Stromal cell of bone marrow (primary cell): ENCODE measurements around the gene TAOK1.
"Not testable (repeated sequence)": the region's sequence is repeated elsewhere in the genome, so short reads cannot be mapped to it uniquely, and the experiment has no call there.

Experiments used
- DNase-seq: peaks from one replicate; pipeline ENCODE4 v3.0.0-alpha.2; 2012; ENCODE audit warnings: low read depth

Gene TAOK1

DNA sequence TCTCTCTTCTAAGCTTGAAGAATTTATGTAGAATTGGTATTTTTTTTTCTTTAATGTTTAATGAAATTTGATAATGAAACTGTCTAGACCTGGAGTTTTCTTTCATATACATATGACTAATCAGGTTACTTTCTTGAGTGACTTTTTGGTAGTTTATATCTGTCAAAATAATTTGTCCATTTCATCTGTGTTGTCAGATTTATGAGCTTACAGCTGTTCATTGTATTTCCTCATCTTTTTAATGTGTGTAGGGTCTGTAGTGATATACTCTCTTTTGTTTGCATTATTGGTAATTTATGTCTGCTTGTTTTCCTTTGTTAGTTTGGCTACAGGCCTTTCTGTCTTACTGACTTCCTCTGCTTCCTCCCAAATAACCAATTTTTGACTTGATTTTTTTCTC is 55.7 kb downstream of the TAOK1 start:
- no peak for DNase-seq

- DNase-seq, result no peak
Observed at GRCh38 chr17:29449865-29450671, 59.9 kb downstream of the TAOK1 start.

GRCh38 chr17:29451121-29451742 is 61.1 kb downstream of the TAOK1 start:
- DNase-seq, result no peak

- DNase-seq, result no peak
Observed at GRCh38 chr17:29458066-29458465, 67.9 kb downstream of the TAOK1 start.

GRCh38 chr17:29461483-29462206 is 71.5 kb downstream of the TAOK1 start:
- DNase-seq, result no peak

DNA sequence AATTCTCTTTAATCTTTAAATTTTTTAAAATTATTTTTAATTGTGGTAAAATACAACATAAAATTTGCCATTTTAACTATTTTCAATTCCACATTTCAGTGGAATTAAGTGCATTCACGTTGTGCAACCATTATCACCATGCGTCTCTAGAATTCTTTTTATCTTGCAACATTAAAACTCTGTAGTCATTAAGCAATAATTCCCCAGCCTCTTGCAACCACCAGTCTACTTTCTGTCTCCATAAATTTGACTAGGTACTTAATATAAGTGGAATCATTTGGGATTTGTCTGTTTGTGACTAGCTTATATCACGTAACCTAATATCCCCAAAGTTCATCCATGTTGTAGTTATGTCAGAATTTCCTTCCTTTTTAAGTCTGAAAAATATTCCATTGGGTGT is 79.1 kb downstream of the TAOK1 start:
- no peak for DNase-seq

GRCh38 chr17:29473437-29473836 is 83.3 kb downstream of the TAOK1 start:
- not testable (repeated sequence) for DNase-seq

DNA sequence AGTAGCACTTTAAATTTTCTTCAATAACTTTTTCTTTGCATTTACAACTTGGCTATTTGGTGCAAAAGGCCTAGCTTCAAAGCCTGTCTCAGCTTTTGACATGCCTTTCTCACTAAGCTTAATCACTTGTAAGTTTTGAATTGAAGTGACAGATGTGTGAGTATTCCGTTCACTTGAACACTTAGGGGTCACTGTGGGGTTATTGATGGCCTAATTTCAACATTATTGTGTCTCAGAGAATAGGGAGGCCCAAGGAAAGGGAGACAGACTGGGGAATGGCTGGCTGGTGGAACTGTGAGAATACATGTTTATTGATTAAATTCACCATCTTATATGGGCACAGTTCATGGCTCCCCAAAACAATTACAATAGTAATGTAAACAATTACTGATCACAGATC is 84.1 kb downstream of the TAOK1 start:
- no peak for DNase-seq

- no peak for DNase-seq
Observed at GRCh38 chr17:29475891-29476290, 85.7 kb downstream of the TAOK1 start.

DNA sequence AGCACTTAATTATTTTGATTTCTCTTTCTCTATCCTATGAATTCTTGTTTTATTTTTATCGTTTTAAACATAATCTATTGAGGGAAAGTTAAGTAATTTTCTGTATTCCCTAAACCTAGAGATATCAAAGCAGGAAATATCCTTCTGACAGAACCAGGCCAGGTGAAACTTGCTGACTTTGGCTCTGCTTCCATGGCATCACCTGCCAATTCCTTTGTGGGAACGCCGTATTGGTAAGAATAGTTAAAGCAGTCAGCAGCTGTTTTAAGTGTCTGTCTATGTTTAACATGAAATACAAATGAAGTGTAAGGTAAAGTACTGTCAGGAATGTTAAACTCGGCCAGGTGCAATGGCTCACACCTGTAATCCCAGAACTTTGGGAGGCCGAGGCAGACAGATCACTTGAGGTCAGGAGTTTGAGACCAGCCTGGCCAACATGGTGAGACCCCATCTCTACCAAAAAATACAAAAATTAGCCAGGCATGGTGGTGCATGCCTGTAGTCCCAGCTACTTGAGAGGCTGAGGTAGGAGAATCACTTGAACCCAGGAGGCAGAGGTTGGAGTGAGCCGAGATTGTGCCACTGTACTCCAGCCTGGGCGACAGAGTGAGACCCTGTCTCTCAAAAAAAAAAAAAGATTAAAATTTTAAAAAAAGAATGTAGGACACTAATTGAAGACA is 90.2 kb downstream of the TAOK1 start:
- DNase-seq, result not testable (repeated sequence)

- no peak for DNase-seq
Observed at GRCh38 chr17:29483503-29483902, 93.3 kb downstream of the TAOK1 start.

DNA sequence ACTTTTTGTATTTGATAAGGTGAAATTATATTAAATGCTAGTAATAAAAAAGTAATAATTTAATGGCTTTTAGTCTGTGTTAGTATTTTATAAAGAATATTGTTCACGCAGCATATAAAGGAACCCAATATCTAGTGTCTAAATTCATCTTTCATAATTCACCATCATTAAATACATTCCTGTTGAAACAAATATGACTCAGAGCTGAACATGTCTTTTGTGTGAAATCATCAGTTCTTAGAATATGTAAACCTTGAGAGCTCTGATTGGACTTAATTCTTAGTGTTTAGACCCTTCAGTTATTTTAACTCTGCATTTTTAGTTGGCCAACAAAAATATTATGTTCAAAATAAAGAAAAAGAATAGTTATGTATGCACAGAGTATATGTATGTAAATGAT is 104.8 kb downstream of the TAOK1 start:
- peak; percentile 26 for DNase-seq

GRCh38 chr17:29504711-29505110 is 114.5 kb downstream of the TAOK1 start:
- DNase-seq, result no peak

DNA sequence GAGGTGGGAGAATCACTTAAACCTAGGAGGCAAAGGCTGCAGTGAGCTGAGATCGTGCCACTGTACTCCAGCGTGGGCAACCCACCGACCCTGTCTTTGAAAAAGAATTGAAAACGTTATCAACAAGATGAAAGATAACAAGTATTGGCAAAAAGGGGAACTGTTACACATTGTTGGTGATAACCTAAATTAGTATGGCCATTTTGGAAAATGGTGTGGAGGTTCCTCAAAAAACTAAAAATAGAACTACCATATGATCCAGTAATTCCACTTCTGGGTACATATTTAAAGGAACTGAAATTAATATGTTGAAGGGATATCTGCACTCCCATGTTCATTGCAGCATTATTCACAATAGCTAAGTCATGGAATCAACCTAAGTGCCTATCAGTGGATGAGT is 115.7 kb downstream of the TAOK1 start:
- DNase-seq, result no peak

DNA sequence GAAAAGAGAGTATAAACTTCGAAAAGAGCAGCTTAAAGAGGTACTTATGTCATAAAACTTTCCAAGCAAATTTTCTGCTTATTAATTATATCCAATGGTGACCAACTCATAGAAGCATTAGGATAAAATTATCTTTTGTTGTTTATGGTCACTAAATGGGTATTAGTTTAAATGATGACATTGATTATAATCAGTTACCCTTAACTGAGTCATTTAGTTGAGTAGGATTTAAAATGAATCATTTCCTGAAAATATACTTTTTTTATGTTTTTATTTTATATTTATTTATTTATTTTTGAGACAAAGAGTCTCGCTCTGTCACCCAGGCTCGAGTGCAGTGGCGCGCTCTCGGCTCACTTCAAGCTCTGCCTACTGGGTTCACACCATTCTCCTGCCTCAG is 120.8 kb downstream of the TAOK1 start:
- no peak for DNase-seq

DNA sequence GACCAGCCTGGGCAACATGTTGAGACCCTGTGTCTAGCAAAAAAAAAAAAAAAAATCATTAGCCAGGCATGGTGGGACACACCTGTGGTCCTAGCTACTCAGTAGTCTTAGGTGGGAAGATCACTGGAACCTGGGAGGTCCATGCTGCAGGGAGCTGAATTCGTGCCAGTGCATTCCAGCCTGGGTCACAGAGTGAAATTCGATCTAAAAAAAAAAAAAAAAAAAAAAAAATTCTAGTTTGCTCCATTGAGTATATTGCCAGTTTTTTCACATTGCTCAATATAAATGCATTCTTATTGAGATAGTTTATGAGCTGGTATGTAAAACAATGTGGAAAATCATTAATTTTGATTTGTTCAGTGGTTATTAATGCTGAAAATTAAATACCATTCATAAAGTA is 124.6 kb downstream of the TAOK1 start:
- DNase-seq, result no peak

DNA sequence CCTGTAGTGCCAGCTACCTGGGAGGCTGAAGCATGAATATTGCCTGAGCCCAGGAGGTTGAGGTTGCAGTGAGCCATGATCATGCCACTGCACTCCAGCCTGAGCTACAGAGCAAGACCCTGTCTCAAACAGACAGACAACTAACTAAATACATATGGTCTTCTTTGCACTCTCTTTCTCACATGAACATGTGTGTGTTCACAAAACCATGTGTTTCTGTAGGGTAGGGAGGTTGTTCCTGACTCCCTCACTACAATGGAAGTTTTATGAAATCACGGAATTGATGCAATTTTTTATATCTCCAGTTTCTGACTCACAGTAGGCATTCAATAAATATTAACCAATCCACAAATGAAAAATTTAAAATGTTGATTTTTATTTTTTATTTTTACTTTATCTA is 128.2 kb downstream of the TAOK1 start:
- no peak for DNase-seq

DNA sequence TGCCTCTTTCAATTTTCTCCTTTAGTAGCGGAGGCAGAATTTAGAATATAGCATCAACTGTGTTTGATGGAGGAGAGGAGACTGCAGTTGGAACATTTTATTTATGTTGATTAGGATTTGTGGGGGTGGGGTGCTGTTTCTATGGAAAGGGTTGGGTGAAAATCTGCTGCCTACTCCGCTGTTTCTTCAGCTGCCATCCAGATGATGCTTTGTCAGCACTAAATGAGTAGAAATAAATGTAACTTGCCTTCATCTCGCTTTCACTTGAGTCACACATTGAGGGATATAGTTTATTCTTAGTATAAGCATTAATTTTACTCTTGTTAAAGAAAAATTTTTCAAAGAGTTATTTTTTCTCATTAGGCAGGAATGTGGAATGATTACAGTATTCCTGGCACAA is 134.5 kb downstream of the TAOK1 start:
- DNase-seq, result no peak

DNA sequence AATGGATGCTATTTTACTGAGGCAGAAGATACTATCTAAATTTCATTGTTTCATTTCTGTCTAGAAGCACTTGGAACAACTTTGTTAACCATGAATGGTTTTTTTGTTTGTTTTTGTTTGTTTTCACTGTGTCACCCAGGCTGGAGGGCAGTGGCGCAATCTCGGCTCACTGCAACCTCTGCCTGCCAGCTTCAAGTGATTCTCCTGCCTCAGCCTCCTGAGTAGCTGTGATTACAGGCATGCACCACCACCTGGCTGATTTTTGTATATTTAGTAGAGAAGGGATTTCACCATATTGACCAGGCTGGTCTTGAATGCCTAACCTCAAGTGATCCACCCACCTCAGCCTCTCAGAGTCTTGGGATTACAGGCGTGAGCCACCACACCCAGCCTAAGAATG is 136.2 kb downstream of the TAOK1 start:
- DNase-seq, result no peak

- DNase-seq, result no peak
Observed at GRCh38 chr17:29533976-29534375, 143.8 kb downstream of the TAOK1 start.

DNA sequence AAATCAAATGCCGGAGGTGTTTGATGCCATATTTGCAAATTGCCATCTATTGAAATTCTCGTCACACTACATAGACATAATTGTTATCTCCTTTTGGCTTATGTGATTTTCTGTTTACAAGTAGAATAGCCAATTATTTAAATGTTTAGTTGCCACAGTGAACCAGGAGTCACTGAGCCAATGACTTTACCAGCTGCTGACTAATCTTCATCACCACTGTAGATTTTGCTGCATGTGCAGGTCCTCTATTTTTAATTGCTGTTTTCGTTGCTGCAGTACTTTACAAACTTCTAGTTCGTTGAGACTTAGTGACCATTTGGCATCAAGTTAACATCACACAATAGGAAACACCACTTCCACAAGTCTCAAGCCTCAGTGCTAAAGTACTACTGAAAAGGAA is 153.9 kb downstream of the TAOK1 start:
- DNase-seq, result no peak

- no peak for DNase-seq
Observed at GRCh38 chr17:29546085-29546484, 155.9 kb downstream of the TAOK1 start.

- no peak for DNase-seq
Observed at GRCh38 chr17:29546830-29547229, 156.7 kb downstream of the TAOK1 start.
